Endothelial cell of umbilical vein (primary cell): Measurements from ENCODE around the gene TAP2. TPM values are rescaled to one million over a fixed set of nuclear protein-coding genes. Genes with fewer than 3 reads are reported as not detected.

Source experiments
- BruUV-seq: library from RNA; stranded (reverse); fragments of 400-500 nt; replicated peaks from 2 replicates; lab custom pipeline; 2021; lab: Mats Ljungman, UMichigan
- CTCF ChIA-PET: fragments of 300-600, 350-600 bp; sonication (Branson Sonifier 250); formaldehyde crosslinking; loops from one replicate; lab custom pipeline; 2021; ENCODE audit warnings: antibody characterized with exemption, inconsistent platforms; lab: Charles Lee
- POLR2A ChIA-PET: fragments of 300-600, 350-600 bp; sonication (Branson Sonifier 250); formaldehyde crosslinking; loops from one replicate; lab custom pipeline; 2021; ENCODE audit warnings: antibody characterized with exemption, inconsistent platforms; lab: Charles Lee
- DNase-seq: peaks from one replicate; pipeline ENCODE4 v3.0.0-alpha.2; 2011; ENCODE audit warnings: low read depth, low spot score
- FAIRE-seq: peaks from 2 replicates; lab custom pipeline; 2011; peaks lifted over from hg19 to GRCh38; lab: Jason Lieb, UNC
- H2AFZ ChIP-seq: 2 replicates; pipeline ENCODE4 v1.6.0; 2012; ENCODE audit warnings: low read depth, low read length, control low read depth, inconsistent platforms
- H3K27ac ChIP-seq: 2 replicates; pipeline ENCODE4 v1.5.1; 2011; ENCODE audit warnings: low read depth, mild to moderate bottlenecking, control low read depth, low read length, moderate library complexity; ENCODE audit not compliant: insufficient read depth
- H3K27me3 ChIP-seq, 2 experiments: 2 replicates each; pipeline versions ENCODE4 v1.6.0 to v1.6.1; 2011; ENCODE audit warnings: low read length in 2 of 2, mixed read lengths in 1 of 2; ENCODE audit not compliant: control insufficient read depth in 2 of 2, insufficient read depth in 2 of 2
- H3K36me3 ChIP-seq, 2 experiments: 2 replicates in 1 of 2; 3 replicates in 1 of 2; pipeline ENCODE4 v1.5.1; 2011; ENCODE audit warnings: low read length in 2 of 2, mild to moderate bottlenecking in 1 of 2, moderate library complexity in 1 of 2; ENCODE audit not compliant: control insufficient read depth in 2 of 2, insufficient read depth in 2 of 2; ENCODE audit errors: extremely low read depth in 1 of 2
- H3K4me1 ChIP-seq: 3 replicates; pipeline ENCODE4 v1.5.1; 2011; ENCODE audit warnings: mild to moderate bottlenecking, low read length; ENCODE audit not compliant: control insufficient read depth, insufficient read depth; ENCODE audit errors: extremely low read depth
- H3K4me2 ChIP-seq: 2 replicates; pipeline ENCODE4 v1.6.1; 2011; ENCODE audit warnings: low read length, control low read depth, mixed read lengths; ENCODE audit not compliant: insufficient read depth
- H3K4me3 ChIP-seq, 3 experiments: fragments of 200-600 bp in 1 of 3; sonication (generic), shearing (Covaris generic) in 1 of 3; replicated peaks in 1 of 3; 2 replicates each; pipeline ENCODE4 v1.5.1; 2011 to 2016; ENCODE audit warnings: control low read depth in 3 of 3, low read length in 3 of 3, mild to moderate bottlenecking in 2 of 3, inconsistent platforms in 1 of 3, low read depth in 1 of 3, moderate library complexity in 1 of 3; ENCODE audit not compliant: insufficient read depth in 1 of 3
- H3K79me2 ChIP-seq: 2 replicates; pipeline ENCODE4 v1.6.0; 2012; ENCODE audit warnings: low read length, inconsistent platforms; ENCODE audit not compliant: control insufficient read depth, insufficient read depth
- H3K9ac ChIP-seq: replicated peaks from 2 replicates; pipeline ENCODE3; 2011; ENCODE audit warnings: low read length, control low read depth; ENCODE audit not compliant: insufficient read depth; ENCODE audit errors: extremely low read depth
- H3K9me1 ChIP-seq: replicated peaks from 3 replicates; pipeline ENCODE4 v1.6.0; 2011; ENCODE audit warnings: mild to moderate bottlenecking, low read length; ENCODE audit not compliant: control insufficient read depth, insufficient read depth; ENCODE audit errors: extremely low read depth
- H3K9me3 ChIP-seq: replicated peaks from 2 replicates; pipeline ENCODE4 v1.5.1; 2012; ENCODE audit warnings: low read length, inconsistent platforms; ENCODE audit not compliant: control insufficient read depth, insufficient read depth
- H4K20me1 ChIP-seq: replicated peaks from 2 replicates; pipeline ENCODE3; 2011; ENCODE audit warnings: mild to moderate bottlenecking, low read length; ENCODE audit not compliant: control insufficient read depth, insufficient read depth; ENCODE audit errors: extremely low read depth
- EZH2 ChIP-seq: IDR thresholded peaks from 2 replicates; pipeline ENCODE4 v1.6.1; 2012; ENCODE audit warnings: borderline replicate concordance, low read depth, mild to moderate bottlenecking, moderate library complexity, low read length, inconsistent platforms; ENCODE audit not compliant: severe bottlenecking
- FOS ChIP-seq: IDR thresholded peaks from 2 replicates; pipeline ENCODE4 v1.6.1; 2011; ENCODE audit warnings: mild to moderate bottlenecking, low read length, moderate library complexity, borderline replicate concordance; ENCODE audit not compliant: insufficient read depth
- GATA2 ChIP-seq: IDR thresholded peaks from 2 replicates; pipeline ENCODE4 v1.7.0; 2011; ENCODE audit warnings: low read depth, mild to moderate bottlenecking, moderate library complexity, mixed read lengths, low read length; ENCODE audit not compliant: insufficient read length, insufficient read depth
- JUN ChIP-seq: IDR thresholded peaks from 2 replicates; pipeline ENCODE4 v1.6.1; 2011; ENCODE audit warnings: borderline replicate concordance, low read depth; ENCODE audit not compliant: insufficient read length, insufficient read depth
- MYC ChIP-seq: IDR thresholded peaks from one replicate; pipeline ENCODE4 v1.6.1; 2011; ENCODE audit warnings: mild to moderate bottlenecking, low read depth, low read length
- POLR2A ChIP-seq: IDR thresholded peaks from 2 replicates; pipeline ENCODE4 v1.6.1; 2012; ENCODE audit warnings: low read depth, mild to moderate bottlenecking, control low read depth, low read length
- POLR2AphosphoS5 ChIP-seq: IDR thresholded peaks from 2 replicates; pipeline ENCODE4 v1.6.1; 2012; ENCODE audit warnings: low read depth, mild to moderate bottlenecking, control low read depth, low read length, moderate library complexity; ENCODE audit not compliant: insufficient read depth
- dilution Hi-C: fragments of 300-500 bp; cut with MboI; formaldehyde crosslinking; loops from one replicate; pipeline ENCODE4 v1.15.0; 2019; ENCODE audit warnings: low sequenced_read_pairs; ENCODE audit not compliant: extremely low pct_ligation_motif_present
- intact Hi-C: fragments of 100-400 bp; cut with micrococcal nuclease; formaldehyde crosslinking; loops from one replicate; pipeline ENCODE4 v1.10.0; 2022
- polyA plus RNA-seq, 4 experiments: library from polyadenylated mRNA; depleted of rRNA in 3 of 4; stranded (reverse) in 3 of 4; unstranded in 1 of 4; fragments of >200 nt; gene quantifications; 2 replicates each; pipeline versions ENCODE4 v1.2.1 to v1.2.3, GENCODE V29; 2011 to 2012; ENCODE audit warnings: missing spikeins in 1 of 4
- total RNA-seq: library from RNA; stranded (reverse); gene quantifications from 2 replicates; pipeline ENCODE4 v1.2.3, GENCODE V29; 2021
- TF ChIP-seq, protein P1 (sequence below), 2 donors: IDR thresholded peaks; 1 replicate in 1 of 2; 2 replicates in 1 of 2; pipeline ENCODE4 v1.5.1; 2011; ENCODE audit warnings: low read length in 2 of 2, mild to moderate bottlenecking in 2 of 2, moderate library complexity in 2 of 2, control low read depth in 1 of 2, inconsistent platforms in 1 of 2, low read depth in 1 of 2; ENCODE audit not compliant: insufficient read depth in 1 of 2; ENCODE audit errors: extremely low read depth in 1 of 2
- TF ChIP-seq, protein P2 (sequence below): IDR thresholded peaks from 2 replicates; pipeline ENCODE4 v1.6.1; 2011; ENCODE audit not compliant: insufficient read depth, insufficient read length

Gene TAP2
- total and polyA plus RNA-seq, 2 donors (not counting 3 experiments of a cell fraction or from before 2014, with no cell fraction given) = 18.4 to 57.8 TPM

DNA sequence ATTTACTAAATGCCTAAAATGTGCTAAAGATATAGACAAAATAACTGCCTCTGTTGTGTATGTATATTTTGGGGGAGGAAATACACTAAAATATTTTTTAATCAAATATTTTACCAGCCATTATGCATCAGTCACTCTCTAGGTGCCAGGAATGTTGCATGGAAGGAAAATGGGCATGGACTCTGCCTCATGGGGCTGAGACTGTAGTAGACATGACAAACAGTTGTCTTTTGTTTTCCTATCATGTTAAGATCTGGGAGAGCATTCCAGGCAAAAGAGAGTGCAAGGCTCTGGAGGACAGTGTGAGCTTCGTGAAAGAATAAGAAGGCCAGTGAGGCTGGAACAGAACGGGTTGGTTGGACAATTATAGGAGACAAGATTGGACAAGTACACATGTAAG is 48.2 kb downstream of the TAP2 start:
- dilution Hi-C loops = no loop called here
- Histone ChIP-seq H3K4me1 (no peaks in the 10 kb centered on the region), H2AFZ (no peak overlapping the region), H3K9me1 (no peaks in the 10 kb centered on the region), H4K20me1 (no peaks in the 10 kb centered on the region), H3K9me3 (no peaks in the 10 kb centered on the region), H3K4me2 (no peak overlapping the region), H3K9ac (no peak overlapping the region), H3K27ac (no peak overlapping the region), H3K79me2 (no peaks in the 10 kb centered on the region), H3K36me3 (no peaks in the 10 kb centered on the region), H3K27me3 (peaks cover 30 to 62% of the 10 kb centered on the region in 2 experiments), H3K4me3 (no peak overlapping the region)
- POLR2A ChIA-PET = no interaction called here
- FAIRE-seq (no peak), DNase-seq (no peak)
- BruUV-seq = no TSS peak
- intact Hi-C loops = loop anchor here (10.0 kb wide), 1 partner anchor 746 kb away; no protein-coding TSS in a partner anchor
- CTCF ChIA-PET = interaction anchor here (1.0 to 1.1 kb wide), 2 partner anchors 78 to 546 kb away, joined by 3 to 4 read pairs; no protein-coding TSS in a partner anchor
- TF ChIP-seq, protein P1, sequence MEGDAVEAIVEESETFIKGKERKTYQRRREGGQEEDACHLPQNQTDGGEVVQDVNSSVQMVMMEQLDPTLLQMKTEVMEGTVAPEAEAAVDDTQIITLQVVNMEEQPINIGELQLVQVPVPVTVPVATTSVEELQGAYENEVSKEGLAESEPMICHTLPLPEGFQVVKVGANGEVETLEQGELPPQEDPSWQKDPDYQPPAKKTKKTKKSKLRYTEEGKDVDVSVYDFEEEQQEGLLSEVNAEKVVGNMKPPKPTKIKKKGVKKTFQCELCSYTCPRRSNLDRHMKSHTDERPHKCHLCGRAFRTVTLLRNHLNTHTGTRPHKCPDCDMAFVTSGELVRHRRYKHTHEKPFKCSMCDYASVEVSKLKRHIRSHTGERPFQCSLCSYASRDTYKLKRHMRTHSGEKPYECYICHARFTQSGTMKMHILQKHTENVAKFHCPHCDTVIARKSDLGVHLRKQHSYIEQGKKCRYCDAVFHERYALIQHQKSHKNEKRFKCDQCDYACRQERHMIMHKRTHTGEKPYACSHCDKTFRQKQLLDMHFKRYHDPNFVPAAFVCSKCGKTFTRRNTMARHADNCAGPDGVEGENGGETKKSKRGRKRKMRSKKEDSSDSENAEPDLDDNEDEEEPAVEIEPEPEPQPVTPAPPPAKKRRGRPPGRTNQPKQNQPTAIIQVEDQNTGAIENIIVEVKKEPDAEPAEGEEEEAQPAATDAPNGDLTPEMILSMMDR (IDR thresholded peaks at IDR 0.05; ENCODE audit: extremely low read depth in 1 of 2, insufficient read depth in 1 of 2, low read depth in 1 of 2, low read length in 2 of 2) = no peak
- TF ChIP-seq FOS (no peak), POLR2A (no peak), GATA2 (no peak), EZH2 (no peak), JUN (no peak), POLR2AphosphoS5 (no peak), MYC (no peak)
- TF ChIP-seq, protein P2, sequence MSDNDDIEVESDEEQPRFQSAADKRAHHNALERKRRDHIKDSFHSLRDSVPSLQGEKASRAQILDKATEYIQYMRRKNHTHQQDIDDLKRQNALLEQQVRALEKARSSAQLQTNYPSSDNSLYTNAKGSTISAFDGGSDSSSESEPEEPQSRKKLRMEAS = no peak

Other genes starting within 250 kb of the TAP2 start
- gene HLA-DRB1, start 248.9 kb downstream of the TAP2 start, total RNA-seq = not detected in 2 replicates
- gene HLA-DRB1, start 248.9 kb downstream of the TAP2 start, polyA plus RNA-seq = not detected in 2 replicates
- not detected in 2 replicates for gene HLA-DQA1, start 201.3 kb downstream of the TAP2 start, total RNA-seq
- gene HLA-DQA1, start 201.3 kb downstream of the TAP2 start, polyA plus RNA-seq = not detected in 2 replicates
- not detected in 2 replicates for gene HLA-DQB1, start 172.1 kb downstream of the TAP2 start, total RNA-seq
- gene HLA-DQB1, start 172.1 kb downstream of the TAP2 start, polyA plus RNA-seq = not detected in 2 replicates
- gene HLA-DQA2, start 97.3 kb downstream of the TAP2 start, total RNA-seq = not detected in 2 replicates
- not detected in 2 replicates for gene HLA-DQA2, start 97.3 kb downstream of the TAP2 start, polyA plus RNA-seq
- gene HLA-DQB2, start 75.2 kb downstream of the TAP2 start, total RNA-seq = not detected in 2 replicates
- not detected in 2 replicates for gene HLA-DQB2, start 75.2 kb downstream of the TAP2 start, polyA plus RNA-seq
- gene HLA-DOB, start 21.7 kb downstream of the TAP2 start, total RNA-seq = 0.44 and 0.46 TPM in 2 replicates
- 0.10 and 0.54 TPM in 2 replicates for gene HLA-DOB, start 21.7 kb downstream of the TAP2 start, polyA plus RNA-seq
- gene PSMB8, start 5.3 kb upstream of the TAP2 start, total RNA-seq = 25.7 and 40.1 TPM in 2 replicates
- 41.3 and 49.4 TPM in 2 replicates for gene PSMB8, start 5.3 kb upstream of the TAP2 start, polyA plus RNA-seq
- 18.8 and 25.9 TPM in 2 replicates for gene TAP1, start 15.0 kb upstream of the TAP2 start, total RNA-seq
- gene TAP1, start 15.0 kb upstream of the TAP2 start, polyA plus RNA-seq = 15.6 and 17.2 TPM in 2 replicates
- gene PSMB9, start 15.5 kb upstream of the TAP2 start, total RNA-seq = 2.7 and 6.3 TPM in 2 replicates
- 6.3 and 6.4 TPM in 2 replicates for gene PSMB9, start 15.5 kb upstream of the TAP2 start, polyA plus RNA-seq
- 0.39 TPM in 1 of 2 replicates, not detected in the other for gene HLA-DMB, start 102.3 kb upstream of the TAP2 start, total RNA-seq
- 0.75 and 1.1 TPM in 2 replicates for gene HLA-DMB, start 102.3 kb upstream of the TAP2 start, polyA plus RNA-seq
- gene HLA-DMA, start 114.4 kb upstream of the TAP2 start, total RNA-seq = 0.53 and 1.2 TPM in 2 replicates
- 7.7 and 10.9 TPM in 2 replicates for gene HLA-DMA, start 114.4 kb upstream of the TAP2 start, polyA plus RNA-seq
- gene BRD2, start 129.9 kb upstream of the TAP2 start, total RNA-seq = 187 and 197 TPM in 2 replicates
- 114 and 131 TPM in 2 replicates for gene BRD2, start 129.9 kb upstream of the TAP2 start, polyA plus RNA-seq
- not detected in 2 replicates for gene HLA-DOA, start 170.9 kb upstream of the TAP2 start, total RNA-seq
- not detected in 2 replicates for gene HLA-DOA, start 170.9 kb upstream of the TAP2 start, polyA plus RNA-seq
- 11.4 TPM in 1 of 2 replicates, not detected in the other for gene HLA-DPA1, start 234.9 kb upstream of the TAP2 start, total RNA-seq
- gene HLA-DPA1, start 234.9 kb upstream of the TAP2 start, polyA plus RNA-seq = 18.9 and 23.2 TPM in 2 replicates
- gene HLA-DPB1, start 237.3 kb upstream of the TAP2 start, total RNA-seq = 2.3 and 19.1 TPM in 2 replicates
- gene HLA-DPB1, start 237.3 kb upstream of the TAP2 start, polyA plus RNA-seq = 26.1 and 38.0 TPM in 2 replicates